K562 (cell line): ENCODE measurements around the gene ZDHHC18. TPM values are rescaled to one million over a fixed set of nuclear protein-coding genes. Genes with fewer than 3 reads are reported as not detected.

ENCODE experiments used
- DNMT1 ChIP-seq: fragments of 450-650 bp; IDR thresholded peaks from 2 replicates; pipeline ENCODE4 v1.6.1; 2016; ENCODE audit warnings: antibody characterized with exemption, mild to moderate bottlenecking
- HCFC1 ChIP-seq: IDR thresholded peaks from 2 replicates; pipeline ENCODE4 v1.6.1; 2012; ENCODE audit warnings: low read depth, low read length, improper control_type of control experiment
- HNRNPK ChIP-seq: fragments of 200-400 bp; formaldehyde crosslinking; IDR thresholded peaks from one replicate; pipeline ENCODE4 v1.6.1; 2018; ENCODE audit warnings: mild to moderate bottlenecking, low read depth, low read length; ENCODE audit not compliant: poor library complexity, severe bottlenecking
- JUND ChIP-seq, 2 experiments: IDR thresholded peaks; 2 replicates in 1 of 2; 3 replicates in 1 of 2; pipeline ENCODE4 v1.6.1; 2011; ENCODE audit warnings: borderline replicate concordance in 2 of 2, low read depth in 2 of 2, low read length in 2 of 2, improper control_type of control experiment in 1 of 2, missing biosample characterization in 1 of 2, missing genetic modification characterization in 1 of 2, missing genetic modification reagents in 1 of 2
- NRF1 ChIP-seq, 2 experiments: fragments of 450-650 bp; IDR thresholded peaks in 1 of 2; conservative IDR thresholded peaks in 1 of 2; 2 replicates each; pipeline ENCODE4 v1.6.1; 2014; ENCODE audit warnings: mild to moderate bottlenecking in 2 of 2
- PCBP1 ChIP-seq: fragments of 200-400 bp; formaldehyde crosslinking; IDR thresholded peaks from 2 replicates; pipeline ENCODE4 v1.6.1; 2018; ENCODE audit warnings: mild to moderate bottlenecking, low read depth, low read length; ENCODE audit not compliant: poor library complexity, severe bottlenecking
- YBX1 ChIP-seq: fragments of 450-650 bp; IDR thresholded peaks from 2 replicates; pipeline ENCODE4 v1.7.1; 2016; ENCODE audit warnings: mild to moderate bottlenecking
- YY1 ChIP-seq, 3 experiments: IDR thresholded peaks; 2 replicates each; pipeline ENCODE4 v1.6.1; 2011; ENCODE audit warnings: low read length in 2 of 3, mild to moderate bottlenecking in 2 of 3, moderate library complexity in 2 of 3, borderline replicate concordance in 1 of 3, control low read depth in 1 of 3, low read depth in 1 of 3; ENCODE audit not compliant: insufficient read depth in 3 of 3, insufficient replicate concordance in 2 of 3, control insufficient read depth in 1 of 3, insufficient read length in 1 of 3; ENCODE audit errors: extremely low read depth in 1 of 3
- ZNF175 ChIP-seq: fragments of 200-800 bp; sonication (Bioruptor generic); IDR thresholded peaks from 2 replicates; pipeline ENCODE4 v1.6.1; 2016; ENCODE audit warnings: low read depth, mild to moderate bottlenecking, missing genetic modification characterization, missing compliant biosample characterization
- ZNF408 ChIP-seq: fragments of 250-450 bp; sonication (Bioruptor Pico); IDR thresholded peaks from 2 replicates; pipeline ENCODE4 v1.4.0; 2020; ENCODE audit warnings: low read depth, mild to moderate bottlenecking, moderate library complexity
- ZNF57 ChIP-seq: fragments of 450-650 bp; formaldehyde crosslinking; IDR thresholded peaks from 2 replicates; pipeline ENCODE4 v1.4.0; 2020; ENCODE audit warnings: mild to moderate bottlenecking, moderate library complexity
- polyA plus RNA-seq, 8 experiments: library from polyadenylated mRNA; depleted of rRNA in 4 of 8; stranded (reverse) in 5 of 8; unstranded in 3 of 8; fragments of >200 nt; fragmentation: Nextera tagmentation in 2 of 8; fragmentation: Illumina TruSeq in 1 of 8; extraction: Ambion mirVana in 2 of 8; extraction: Trizol in 1 of 8; gene quantifications; 2 replicates each; pipeline versions ENCODE4 v1.2.1 to v1.2.3, GENCODE V29; 2011 to 2014; ENCODE audit warnings: inconsistent platforms in 1 of 8, missing spikeins in 1 of 8
- total RNA-seq, 7 experiments: library from RNA; depleted of rRNA in 6 of 7; stranded (reverse); fragments of >200 nt in 6 of 7; fragmentation: Illumina TruSeq in 2 of 7; extraction: Trizol in 2 of 7; gene quantifications; 2 replicates each; pipeline versions ENCODE4 v1.2.1 to v1.2.3, GENCODE V29; 2011 to 2021; ENCODE audit warnings: low replicate concordance in 1 of 7
- TF ChIP-seq, protein P1 (sequence below): fragments of 250-450 bp; sonication (Bioruptor Pico); IDR thresholded peaks from 2 replicates; pipeline ENCODE4 v1.6.1; 2021; ENCODE audit warnings: mild to moderate bottlenecking
- TF ChIP-seq, protein P2 (sequence below), 2 experiments: fragments of 450-650 bp; IDR thresholded peaks; 2 replicates each; pipeline ENCODE4 v1.6.1; 2016; ENCODE audit warnings: mild to moderate bottlenecking in 2 of 2, borderline replicate concordance in 1 of 2, low read depth in 1 of 2, moderate library complexity in 1 of 2
- TF ChIP-seq, protein P3 (sequence below): fragments of 250-450 bp; sonication (Bioruptor Pico); IDR thresholded peaks from 2 replicates; pipeline ENCODE4 v1.5.0; 2020; ENCODE audit warnings: mild to moderate bottlenecking, borderline replicate concordance

ZDHHC18 gene
- total and polyA plus RNA-seq, 9 of the 15 experiments (the other 6 are each of a cell fraction or from before 2014, with no cell fraction given): 0.42 to 35.6 (median 15.8) TPM

DNA sequence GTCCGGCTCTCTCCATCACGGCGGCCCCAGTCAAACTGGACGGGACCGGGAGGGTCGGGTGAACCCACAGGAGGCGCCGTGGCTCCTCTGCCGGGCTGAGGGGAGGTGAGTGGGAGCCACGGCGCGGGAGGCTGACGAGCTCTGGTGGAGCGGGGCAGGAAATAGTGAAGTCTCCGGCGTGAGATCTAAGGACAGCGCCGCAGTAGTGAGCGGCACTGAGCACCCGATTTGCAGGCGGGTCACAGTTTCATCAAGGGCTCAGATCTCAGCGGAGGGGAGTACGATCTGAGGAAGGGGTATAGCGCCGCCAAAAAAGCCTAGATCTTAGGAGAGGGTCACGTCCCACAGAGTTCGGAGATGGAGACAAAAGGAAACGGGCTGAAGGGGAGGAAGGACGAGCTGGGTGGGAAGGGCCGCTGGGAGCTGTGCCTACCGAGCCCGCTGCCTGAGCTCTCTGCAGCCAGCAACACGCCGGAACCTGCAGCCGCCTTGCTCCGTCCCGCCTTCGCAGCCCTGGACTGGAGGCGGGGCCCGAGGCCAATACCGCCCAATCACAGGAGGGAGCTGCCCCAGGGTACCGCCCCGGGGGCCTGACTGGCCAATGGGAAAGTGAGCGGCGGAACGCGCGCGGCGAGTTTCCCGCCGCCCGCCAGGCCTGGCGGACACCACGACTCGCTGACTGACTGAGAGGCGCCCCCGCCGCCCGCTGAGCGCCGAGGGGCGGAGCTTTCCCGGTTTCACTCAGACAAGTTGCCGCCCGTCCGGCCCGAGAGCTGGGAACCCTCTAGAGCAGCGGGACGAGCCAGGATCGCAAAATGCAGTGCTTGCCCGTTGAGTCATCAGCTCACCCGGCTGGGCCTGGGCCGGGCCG lies 38.4 kb downstream of the ZDHHC18 start (continued):
- TF ChIP-seq JUND (IDR thresholded peaks at IDR 0.05; ENCODE audit: borderline replicate concordance, low read depth, low read length) (peak; percentile 76), JUND (tag; IDR thresholded peaks at IDR 0.05; ENCODE audit: borderline replicate concordance, low read depth, low read length) (peak; percentile 65; the same call in 1 of the 3 replicates), YY1 (IDR thresholded peaks at IDR 0.05; ENCODE audit: borderline replicate concordance in 1 of 3, control insufficient read depth in 1 of 3, extremely low read depth in 1 of 3, insufficient read depth in 3 of 3, insufficient read length in 1 of 3, insufficient replicate concordance in 2 of 3, low read depth in 1 of 3, low read length in 2 of 3) (peak in 1 of 3 experiments; percentile 47), YBX1 (no peak), HCFC1 (peak; percentile 61), DNMT1 (no peak), ZNF57 (no peak), PCBP1 (peak; percentile 75), NRF1 (conservative IDR thresholded peaks at IDR 0.05 in 1 of 2, IDR thresholded peaks at IDR 0.05 in 1 of 2) (peak; percentile 78 to 82), ZNF175 (CRISPR knock-in tag) (no peak), ZNF408 (CRISPR knock-in tag) (no peak), HNRNPK (no peak)
- TF ChIP-seq, protein P1, sequence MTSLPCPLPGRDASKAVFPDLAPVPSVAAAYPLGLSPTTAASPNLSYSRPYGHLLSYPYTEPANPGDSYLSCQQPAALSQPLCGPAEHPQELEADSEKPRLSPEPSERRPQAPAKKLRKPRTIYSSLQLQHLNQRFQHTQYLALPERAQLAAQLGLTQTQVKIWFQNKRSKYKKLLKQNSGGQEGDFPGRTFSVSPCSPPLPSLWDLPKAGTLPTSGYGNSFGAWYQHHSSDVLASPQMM: no peak
- TF ChIP-seq, protein P2, sequence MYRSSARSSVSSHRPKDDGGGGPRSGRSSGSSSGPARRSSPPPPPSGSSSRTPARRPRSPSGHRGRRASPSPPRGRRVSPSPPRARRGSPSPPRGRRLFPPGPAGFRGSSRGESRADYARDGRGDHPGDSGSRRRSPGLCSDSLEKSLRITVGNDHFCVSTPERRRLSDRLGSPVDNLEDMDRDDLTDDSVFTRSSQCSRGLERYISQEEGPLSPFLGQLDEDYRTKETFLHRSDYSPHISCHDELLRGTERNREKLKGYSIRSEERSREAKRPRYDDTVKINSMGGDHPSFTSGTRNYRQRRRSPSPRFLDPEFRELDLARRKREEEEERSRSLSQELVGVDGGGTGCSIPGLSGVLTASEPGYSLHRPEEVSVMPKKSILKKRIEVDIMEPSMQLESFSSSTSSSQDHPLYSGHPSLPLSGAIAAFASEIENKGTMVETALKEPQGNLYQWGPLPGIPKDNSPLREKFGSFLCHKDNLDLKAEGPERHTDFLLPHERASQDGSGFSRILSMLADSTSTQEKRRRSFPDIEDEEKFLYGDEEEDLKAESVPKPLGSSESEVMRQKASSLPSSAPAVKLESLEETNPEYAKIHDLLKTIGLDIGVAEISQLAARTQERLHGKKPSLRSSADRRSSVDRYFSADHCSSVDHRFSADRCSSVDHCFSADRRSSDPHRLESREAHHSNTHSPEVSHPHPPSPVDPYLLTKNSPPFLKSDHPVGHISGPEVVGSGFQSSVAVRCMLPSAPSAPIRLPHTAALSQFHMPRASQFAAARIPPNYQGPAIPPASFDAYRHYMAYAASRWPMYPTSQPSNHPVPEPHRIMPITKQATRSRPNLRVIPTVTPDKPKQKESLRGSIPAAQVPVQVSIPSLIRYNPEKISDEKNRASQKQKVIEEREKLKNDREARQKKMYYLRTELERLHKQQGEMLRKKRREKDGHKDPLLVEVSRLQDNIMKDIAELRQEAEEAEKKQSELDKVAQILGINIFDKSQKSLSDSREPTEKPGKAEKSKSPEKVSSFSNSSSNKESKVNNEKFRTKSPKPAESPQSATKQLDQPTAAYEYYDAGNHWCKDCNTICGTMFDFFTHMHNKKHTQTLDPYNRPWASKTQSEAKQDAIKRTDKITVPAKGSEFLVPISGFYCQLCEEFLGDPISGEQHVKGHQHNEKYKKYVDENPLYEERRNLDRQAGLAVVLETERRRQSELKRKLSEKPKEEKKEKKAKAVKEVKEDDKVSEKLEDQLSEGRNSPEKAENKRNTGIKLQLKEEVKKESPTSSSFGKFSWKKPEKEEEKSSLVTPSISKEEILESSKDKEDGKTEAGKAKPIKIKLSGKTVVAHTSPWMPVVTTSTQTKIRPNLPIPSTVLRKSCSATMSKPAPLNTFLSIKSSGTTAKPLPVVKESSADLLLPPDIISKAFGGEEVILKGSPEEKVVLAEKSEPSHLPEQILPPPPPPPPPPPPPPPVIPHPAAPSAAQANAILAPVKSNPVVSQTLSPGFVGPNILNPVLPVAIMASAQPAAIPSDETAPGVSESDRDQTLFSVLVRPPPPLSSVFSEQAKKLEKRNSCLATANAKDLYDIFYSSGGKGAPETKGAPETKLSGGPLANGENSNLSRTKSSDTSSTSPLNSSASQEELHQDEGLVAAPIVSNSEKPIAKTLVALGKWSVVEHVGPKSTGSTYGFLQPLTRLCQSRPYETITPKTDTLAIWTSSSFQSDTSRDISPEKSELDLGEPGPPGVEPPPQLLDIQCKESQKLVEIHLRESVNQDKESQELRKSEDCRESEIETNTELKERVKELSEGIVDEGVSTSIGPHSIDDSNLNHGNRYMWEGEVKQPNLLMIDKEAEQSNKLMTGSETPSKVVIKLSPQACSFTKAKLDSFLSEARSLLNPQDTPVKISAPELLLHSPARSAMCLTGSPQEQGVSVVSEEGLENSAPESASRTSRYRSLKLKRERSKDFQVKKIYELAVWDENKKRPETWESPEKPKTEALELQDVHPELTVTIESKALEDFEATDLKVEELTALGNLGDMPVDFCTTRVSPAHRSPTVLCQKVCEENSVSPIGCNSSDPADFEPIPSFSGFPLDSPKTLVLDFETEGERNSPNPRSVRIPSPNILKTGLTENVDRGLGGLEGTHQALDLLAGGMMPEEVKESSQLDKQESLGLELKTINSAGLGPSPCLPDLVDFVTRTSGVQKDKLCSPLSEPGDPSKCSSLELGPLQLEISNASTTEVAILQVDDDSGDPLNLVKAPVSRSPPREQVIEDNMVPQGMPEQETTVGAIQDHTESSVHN (IDR thresholded peaks at IDR 0.05; ENCODE audit: borderline replicate concordance in 1 of 2, low read depth in 1 of 2): no peak
- TF ChIP-seq, protein P3, sequence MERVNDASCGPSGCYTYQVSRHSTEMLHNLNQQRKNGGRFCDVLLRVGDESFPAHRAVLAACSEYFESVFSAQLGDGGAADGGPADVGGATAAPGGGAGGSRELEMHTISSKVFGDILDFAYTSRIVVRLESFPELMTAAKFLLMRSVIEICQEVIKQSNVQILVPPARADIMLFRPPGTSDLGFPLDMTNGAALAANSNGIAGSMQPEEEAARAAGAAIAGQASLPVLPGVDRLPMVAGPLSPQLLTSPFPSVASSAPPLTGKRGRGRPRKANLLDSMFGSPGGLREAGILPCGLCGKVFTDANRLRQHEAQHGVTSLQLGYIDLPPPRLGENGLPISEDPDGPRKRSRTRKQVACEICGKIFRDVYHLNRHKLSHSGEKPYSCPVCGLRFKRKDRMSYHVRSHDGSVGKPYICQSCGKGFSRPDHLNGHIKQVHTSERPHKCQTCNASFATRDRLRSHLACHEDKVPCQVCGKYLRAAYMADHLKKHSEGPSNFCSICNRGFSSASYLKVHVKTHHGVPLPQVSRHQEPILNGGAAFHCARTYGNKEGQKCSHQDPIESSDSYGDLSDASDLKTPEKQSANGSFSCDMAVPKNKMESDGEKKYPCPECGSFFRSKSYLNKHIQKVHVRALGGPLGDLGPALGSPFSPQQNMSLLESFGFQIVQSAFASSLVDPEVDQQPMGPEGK (CRISPR knock-in tag): no peak
